Astrocyte (in vitro differentiated cells and primary cell): Measurements from ENCODE around the gene FZD2. TPM values are rescaled to one million over a fixed set of nuclear protein-coding genes. Genes with fewer than 3 reads are reported as not detected.

Experiments used
- DNase-seq: peaks from one replicate; pipeline ENCODE4 v3.0.0-alpha.2; 2010; ENCODE audit warnings: low read depth
- FAIRE-seq: peaks from 2 replicates; lab custom pipeline; 2011; peaks lifted over from hg19 to GRCh38; lab: Jason Lieb, UNC
- H2AFZ ChIP-seq: 2 replicates; pipeline ENCODE4 v1.6.0; 2012; ENCODE audit warnings: low read depth, low read length, inconsistent platforms
- H3K27ac ChIP-seq: 2 replicates; pipeline ENCODE4 v1.5.1; 2011; ENCODE audit warnings: low read depth, low read length, inconsistent platforms
- H3K27me3 ChIP-seq: 2 replicates; pipeline ENCODE4 v1.6.0; 2011; ENCODE audit warnings: low read length, inconsistent platforms; ENCODE audit not compliant: insufficient read depth
- H3K36me3 ChIP-seq: 2 replicates; pipeline ENCODE4 v1.5.1; 2011; ENCODE audit warnings: low read length, inconsistent platforms; ENCODE audit not compliant: insufficient read depth
- H3K4me1 ChIP-seq: 2 replicates; pipeline ENCODE4 v1.5.1; 2011; ENCODE audit warnings: low read length, inconsistent platforms; ENCODE audit not compliant: insufficient read depth
- H3K4me2 ChIP-seq: 2 replicates; pipeline ENCODE4 v1.6.0; 2012; ENCODE audit warnings: low read length, inconsistent platforms
- H3K4me3 ChIP-seq: 2 replicates; pipeline ENCODE4 v1.5.1; 2011; ENCODE audit warnings: low read depth, mild to moderate bottlenecking, low read length, inconsistent platforms; ENCODE audit not compliant: insufficient read depth
- H3K79me2 ChIP-seq: 2 replicates; pipeline ENCODE4 v1.6.0; 2012; ENCODE audit warnings: mild to moderate bottlenecking, low read length, inconsistent platforms; ENCODE audit not compliant: insufficient read depth
- H3K9ac ChIP-seq: 2 replicates; pipeline ENCODE4 v1.6.0; 2012; ENCODE audit warnings: mild to moderate bottlenecking, low read length, inconsistent platforms
- H3K9me3 ChIP-seq: 2 replicates; pipeline ENCODE4 v1.5.1; 2012; ENCODE audit warnings: low read depth, mild to moderate bottlenecking, low read length, inconsistent platforms; ENCODE audit not compliant: insufficient read depth
- H4K20me1 ChIP-seq: 2 replicates; pipeline ENCODE4 v1.6.0; 2012; ENCODE audit warnings: low read length, inconsistent platforms; ENCODE audit not compliant: insufficient read depth
- H3K27ac Mint-ChIP-seq: one replicate; pipeline ENCODE4 v1.8.0; 2021; ENCODE audit warnings: mild to moderate bottlenecking, mixed read lengths; ENCODE audit not compliant: unreplicated experiment
- H3K27me3 Mint-ChIP-seq: one replicate; pipeline ENCODE4 v1.8.0; 2021; ENCODE audit warnings: low read depth, mixed read lengths; ENCODE audit not compliant: unreplicated experiment
- H3K36me3 Mint-ChIP-seq: one replicate; pipeline ENCODE4 v1.8.0; 2021; ENCODE audit warnings: low read depth, mixed read lengths; ENCODE audit not compliant: unreplicated experiment
- H3K4me1 Mint-ChIP-seq: one replicate; pipeline ENCODE4 v1.8.0; 2021; ENCODE audit warnings: low read depth, mixed read lengths; ENCODE audit not compliant: unreplicated experiment
- H3K4me3 Mint-ChIP-seq: one replicate; pipeline ENCODE4 v1.8.0; 2021; ENCODE audit warnings: mild to moderate bottlenecking, moderate library complexity, mixed read lengths; ENCODE audit not compliant: unreplicated experiment
- H3K9me3 Mint-ChIP-seq: one replicate; pipeline ENCODE4 v1.8.0; 2021; ENCODE audit warnings: mild to moderate bottlenecking, mixed read lengths; ENCODE audit not compliant: unreplicated experiment
- EZH2 ChIP-seq: IDR thresholded peaks from 2 replicates; pipeline ENCODE4 v1.6.1; 2012; ENCODE audit warnings: mild to moderate bottlenecking, low read length, inconsistent platforms; ENCODE audit not compliant: insufficient read depth
- total RNA-seq: library from RNA; stranded (reverse); gene quantifications from 2 replicates; pipeline ENCODE4 v1.2.1, GENCODE V29; 2021
- TF ChIP-seq, protein P1 (sequence below): IDR thresholded peaks from 2 replicates; pipeline ENCODE4 v1.5.1; 2011; ENCODE audit warnings: low read depth, mild to moderate bottlenecking, inconsistent platforms, low read length, moderate library complexity; ENCODE audit not compliant: insufficient read depth

Gene FZD2
- total RNA-seq, 1 donor from 2014 or later, result 97.6 TPM

DNA sequence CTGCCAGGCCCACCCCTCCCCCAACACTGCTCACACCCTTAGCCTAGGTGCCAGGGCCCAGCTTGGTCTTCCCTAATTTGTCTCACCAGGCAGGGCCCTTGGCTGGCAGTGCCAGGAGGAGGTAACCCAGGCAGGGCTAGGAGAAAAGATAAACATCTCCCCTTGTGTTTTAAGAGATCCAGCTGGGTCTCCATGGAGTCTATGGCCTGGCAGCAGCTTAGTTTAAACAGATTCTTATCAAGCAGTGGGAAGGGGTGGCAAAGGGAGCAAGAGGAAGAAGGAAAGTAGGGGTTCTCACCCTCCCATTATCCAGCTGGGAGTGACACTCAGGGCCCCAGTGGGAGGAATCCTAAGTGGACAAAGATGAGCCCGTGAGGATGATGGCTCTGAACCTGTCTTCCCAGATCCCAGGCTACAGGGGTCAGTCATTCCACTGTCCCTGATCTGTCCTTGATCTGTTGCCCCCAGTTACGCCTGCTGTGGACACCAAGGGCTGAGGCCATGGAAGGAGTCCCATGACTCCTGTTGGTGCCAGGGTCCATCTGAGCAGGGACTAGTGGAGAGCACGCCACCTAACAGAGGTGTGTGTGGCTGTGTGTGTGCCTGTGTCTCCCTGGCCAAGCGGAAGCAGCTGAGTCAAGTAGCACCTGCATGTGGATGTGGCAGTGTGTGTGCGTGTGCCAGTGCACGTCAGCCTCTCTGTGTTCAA, 51.6 kb downstream of the FZD2 start:
- peaks cover 26% of the 10 kb centered on the region for H3K4me1 Mint-ChIP-seq

DNA sequence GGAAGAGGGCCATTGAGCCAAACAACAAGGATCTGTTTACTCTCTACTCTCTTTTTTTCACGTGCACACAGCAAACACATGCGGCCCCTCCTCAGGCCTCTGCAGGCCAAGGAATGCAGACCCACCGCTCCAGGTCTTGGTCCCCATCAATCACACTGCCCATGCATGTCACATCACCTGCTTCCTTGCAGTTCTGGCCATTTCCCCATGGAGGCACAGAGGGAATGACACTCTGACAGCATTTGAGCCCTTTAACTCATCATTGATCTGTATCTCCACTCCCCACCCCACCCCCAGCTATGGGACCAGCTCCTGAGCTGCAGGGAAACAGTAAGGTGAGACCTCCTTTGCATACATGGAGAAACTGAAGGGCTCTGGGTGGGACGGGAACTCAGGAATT, 53.0 kb downstream of the FZD2 start:
- no peak overlapping the region for H3K27ac Mint-ChIP-seq

More for the DNA sequence above, 51.6 kb downstream of the FZD2 start:
- H3K27ac ChIP-seq, result no peak overlapping the region
- no peaks in the 10 kb centered on the region for H3K27me3 Mint-ChIP-seq
- H3K4me2 ChIP-seq, result peak overlapping the region; percentile 20
- no peaks in the 10 kb centered on the region for H4K20me1 ChIP-seq
- no peak for TF ChIP-seq EZH2
- TF ChIP-seq, protein P1, sequence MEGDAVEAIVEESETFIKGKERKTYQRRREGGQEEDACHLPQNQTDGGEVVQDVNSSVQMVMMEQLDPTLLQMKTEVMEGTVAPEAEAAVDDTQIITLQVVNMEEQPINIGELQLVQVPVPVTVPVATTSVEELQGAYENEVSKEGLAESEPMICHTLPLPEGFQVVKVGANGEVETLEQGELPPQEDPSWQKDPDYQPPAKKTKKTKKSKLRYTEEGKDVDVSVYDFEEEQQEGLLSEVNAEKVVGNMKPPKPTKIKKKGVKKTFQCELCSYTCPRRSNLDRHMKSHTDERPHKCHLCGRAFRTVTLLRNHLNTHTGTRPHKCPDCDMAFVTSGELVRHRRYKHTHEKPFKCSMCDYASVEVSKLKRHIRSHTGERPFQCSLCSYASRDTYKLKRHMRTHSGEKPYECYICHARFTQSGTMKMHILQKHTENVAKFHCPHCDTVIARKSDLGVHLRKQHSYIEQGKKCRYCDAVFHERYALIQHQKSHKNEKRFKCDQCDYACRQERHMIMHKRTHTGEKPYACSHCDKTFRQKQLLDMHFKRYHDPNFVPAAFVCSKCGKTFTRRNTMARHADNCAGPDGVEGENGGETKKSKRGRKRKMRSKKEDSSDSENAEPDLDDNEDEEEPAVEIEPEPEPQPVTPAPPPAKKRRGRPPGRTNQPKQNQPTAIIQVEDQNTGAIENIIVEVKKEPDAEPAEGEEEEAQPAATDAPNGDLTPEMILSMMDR, result no peak
- peaks cover 3% of the 10 kb centered on the region for H3K9me3 Mint-ChIP-seq
- peak overlapping the region; percentile 21 for H2AFZ ChIP-seq
- peaks cover 21% of the 10 kb centered on the region for H3K4me1 ChIP-seq
- H3K27ac Mint-ChIP-seq, result peak overlapping the region; percentile 80
- no peaks in the 10 kb centered on the region for H3K9me3 ChIP-seq
- H3K36me3 Mint-ChIP-seq, result no peaks in the 10 kb centered on the region
- no peaks in the 10 kb centered on the region for H3K79me2 ChIP-seq
- no peak overlapping the region for H3K4me3 ChIP-seq
- no peaks in the 10 kb centered on the region for H3K27me3 ChIP-seq
- DNase-seq (no peak), FAIRE-seq (no peak)
- H3K9ac ChIP-seq, result no peak overlapping the region
- H3K4me3 Mint-ChIP-seq, result no peak overlapping the region
- H3K36me3 ChIP-seq, result no peaks in the 10 kb centered on the region

More for the DNA sequence above, 53.0 kb downstream of the FZD2 start:
- Histone ChIP-seq H3K9ac (no peak overlapping the region), H3K27ac (no peak overlapping the region), H4K20me1 (no peaks in the 10 kb centered on the region), H3K36me3 (no peaks in the 10 kb centered on the region), H3K4me2 (no peak overlapping the region), H3K79me2 (no peaks in the 10 kb centered on the region), H3K27me3 (no peaks in the 10 kb centered on the region), H3K9me3 (no peaks in the 10 kb centered on the region), H2AFZ (no peak overlapping the region), H3K4me3 (no peak overlapping the region), H3K4me1 (peaks cover 14% of the 10 kb centered on the region)
- Mint-ChIP-seq H3K27me3 (no peaks in the 10 kb centered on the region), H3K9me3 (peaks cover 3% of the 10 kb centered on the region), H3K36me3 (no peaks in the 10 kb centered on the region), H3K4me3 (no peak overlapping the region), H3K4me1 (peaks cover 22% of the 10 kb centered on the region)
- FAIRE-seq (no peak), DNase-seq (no peak)
- TF ChIP-seq, protein P1, result no peak
- TF ChIP-seq EZH2, result no peak

Other genes starting within 250 kb of the FZD2 start
- gene RUNDC3A, start 248.9 kb upstream of the FZD2 start, total RNA-seq, result 2.0 and 3.4 TPM in 2 replicates
- 80.6 and 80.9 TPM in 2 replicates for gene SLC25A39, start 232.7 kb upstream of the FZD2 start, total RNA-seq
- gene GRN, start 212.2 kb upstream of the FZD2 start, total RNA-seq, result 327 and 338 TPM in 2 replicates
- gene FAM171A2, start 193.6 kb upstream of the FZD2 start, total RNA-seq, result 18.2 and 22.8 TPM in 2 replicates
- 0.31 and 0.68 TPM in 2 replicates for gene ITGA2B, start 167.8 kb upstream of the FZD2 start, total RNA-seq
- gene GPATCH8, start 54.1 kb upstream of the FZD2 start, total RNA-seq, result 38.0 and 43.3 TPM in 2 replicates
- 0.45 and 0.55 TPM in 2 replicates for gene MEIOC, start 99.0 kb downstream of the FZD2 start, total RNA-seq
- gene CCDC43, start 132.3 kb downstream of the FZD2 start, total RNA-seq, result 29.3 and 31.9 TPM in 2 replicates
- gene DBF4B, start 151.2 kb downstream of the FZD2 start, total RNA-seq, result 7.5 and 9.5 TPM in 2 replicates
- gene ADAM11, start 201.5 kb downstream of the FZD2 start, total RNA-seq, result 0.43 and 0.65 TPM in 2 replicates